HS-5 (cell line): Measurements from ENCODE around the gene IFT25.
A peak's percentile ranks its signal among the peaks of the same experiment; 100 is the strongest.

ENCODE experiments used
- DNase-seq: peaks from one replicate; pipeline ENCODE4 v3.0.0-alpha.2; 2012; ENCODE audit warnings: low read depth

The IFT25 gene

GRCh38 chr1:53927376-53927881 is 18.1 kb downstream of the IFT25 start:
- DNase-seq: no peak

GRCh38 chr1:53919675-53920066 is 25.8 kb downstream of the IFT25 start:
- DNase-seq: no peak

GRCh38 chr1:53918343-53918742 is 27.2 kb downstream of the IFT25 start:
- DNase-seq: no peak

- no peak for DNase-seq
Measured at GRCh38 chr1:53913352-53914033, 32.0 kb downstream of the IFT25 start.

- no peak for DNase-seq
Measured at GRCh38 chr1:53911442-53911841, 34.1 kb downstream of the IFT25 start.

- no peak for DNase-seq
Measured at GRCh38 chr1:53909946-53910345, 35.6 kb downstream of the IFT25 start.

- no peak for DNase-seq
Measured at GRCh38 chr1:53906121-53906520, 39.4 kb downstream of the IFT25 start.

- DNase-seq: no peak
Measured at GRCh38 chr1:53905509-53905908, 40.0 kb downstream of the IFT25 start.

- no peak for DNase-seq
Measured at GRCh38 chr1:53902235-53903138, 43.0 kb downstream of the IFT25 start.

- DNase-seq: no peak
Measured at GRCh38 chr1:53899708-53900107, 45.8 kb downstream of the IFT25 start.

GRCh38 chr1:53899206-53899628 is 46.3 kb downstream of the IFT25 start:
- DNase-seq: no peak

GRCh38 chr1:53896635-53897229 is 48.8 kb downstream of the IFT25 start:
- peak; percentile 53 for DNase-seq

- no peak for DNase-seq
Measured at GRCh38 chr1:53895421-53895820, 50.1 kb downstream of the IFT25 start.

GRCh38 chr1:53894644-53895043 is 50.9 kb downstream of the IFT25 start:
- no peak for DNase-seq

GRCh38 chr1:53893999-53894636 is 51.4 kb downstream of the IFT25 start, which contains the start of gene DIO1:
Gene DIO1, plus strand, starts transcription at chr1:53894187. Its CDS starts 24 bp downstream, at chr1:53894211.
- DNase-seq: no peak

GRCh38 chr1:53892911-53893310 is 52.6 kb downstream of the IFT25 start:
- no peak for DNase-seq

GRCh38 chr1:53891678-53892077 is 53.8 kb downstream of the IFT25 start:
- no peak for DNase-seq

- no peak for DNase-seq
Measured at GRCh38 chr1:53891018-53891417, 54.5 kb downstream of the IFT25 start.

- DNase-seq: no peak
Measured at GRCh38 chr1:53890522-53890941, 55.0 kb downstream of the IFT25 start.

- DNase-seq: peak; percentile 77
Measured at GRCh38 chr1:53889304-53890298, 55.9 kb downstream of the IFT25 start, which contains the start of gene YIPF1. Gene YIPF1, minus strand, starts transcription at chr1:53889797. Its CDS starts 860 bp downstream, at chr1:53888937.

- DNase-seq: no peak
Measured at GRCh38 chr1:53888681-53889080, 56.8 kb downstream of the IFT25 start.
